HG03139 (cell line): Measurements from ENCODE around the gene A3GALT2.

Source experiments
- ATAC-seq: cut with Tn5 transposase; IDR thresholded peaks from one replicate; pipeline ENCODE4 v1.9.1; 2021; ENCODE audit not compliant: unreplicated experiment

A3GALT2 gene

GRCh38 chr1:33257207-33257771, 63.6 kb downstream of the A3GALT2 start:
- ATAC-seq = no peak
